ENCODE measurements around the gene NUTF2.

DNA sequence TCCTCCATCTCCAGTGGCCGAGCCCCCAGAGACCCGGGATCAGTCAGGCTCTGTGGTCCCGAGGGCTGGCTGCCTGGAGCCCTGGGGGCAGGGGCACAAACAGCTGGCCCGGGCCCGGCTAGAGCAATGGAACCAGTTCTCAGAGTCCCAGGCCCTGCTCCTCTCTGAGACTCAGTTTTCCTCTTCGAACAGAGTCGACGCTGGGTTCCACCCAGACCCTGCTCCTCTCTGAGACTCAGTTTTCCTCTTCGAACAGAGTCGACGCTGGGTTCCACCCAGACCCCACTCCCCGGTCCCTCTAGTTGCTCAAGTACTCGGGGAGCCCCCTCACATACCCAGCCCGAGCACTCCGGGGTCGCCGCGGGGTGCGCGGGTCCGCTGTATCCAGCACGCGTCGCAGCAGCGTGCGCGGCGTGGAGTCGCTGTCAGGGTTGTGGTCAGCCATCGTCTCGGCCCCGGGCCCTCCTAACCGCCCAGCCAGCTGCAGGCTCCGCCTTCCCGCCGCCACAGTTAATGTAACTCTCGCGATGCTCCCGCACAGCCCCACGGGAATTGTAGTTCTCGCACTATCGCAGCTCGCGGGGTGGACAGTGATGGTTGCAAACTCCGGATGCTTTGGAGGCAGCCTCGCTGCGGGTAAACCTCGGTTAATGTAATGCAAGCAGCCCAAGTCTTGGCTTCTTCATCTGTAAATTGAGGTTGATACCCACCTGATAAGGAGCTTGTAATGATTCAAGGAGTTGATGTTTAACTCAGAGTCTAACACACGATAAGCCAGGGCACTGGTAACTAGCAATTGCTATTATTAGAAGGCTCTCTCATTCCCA is 13.1 kb upstream of the NUTF2 start:
- TF ChIP-seq, protein P1, sequence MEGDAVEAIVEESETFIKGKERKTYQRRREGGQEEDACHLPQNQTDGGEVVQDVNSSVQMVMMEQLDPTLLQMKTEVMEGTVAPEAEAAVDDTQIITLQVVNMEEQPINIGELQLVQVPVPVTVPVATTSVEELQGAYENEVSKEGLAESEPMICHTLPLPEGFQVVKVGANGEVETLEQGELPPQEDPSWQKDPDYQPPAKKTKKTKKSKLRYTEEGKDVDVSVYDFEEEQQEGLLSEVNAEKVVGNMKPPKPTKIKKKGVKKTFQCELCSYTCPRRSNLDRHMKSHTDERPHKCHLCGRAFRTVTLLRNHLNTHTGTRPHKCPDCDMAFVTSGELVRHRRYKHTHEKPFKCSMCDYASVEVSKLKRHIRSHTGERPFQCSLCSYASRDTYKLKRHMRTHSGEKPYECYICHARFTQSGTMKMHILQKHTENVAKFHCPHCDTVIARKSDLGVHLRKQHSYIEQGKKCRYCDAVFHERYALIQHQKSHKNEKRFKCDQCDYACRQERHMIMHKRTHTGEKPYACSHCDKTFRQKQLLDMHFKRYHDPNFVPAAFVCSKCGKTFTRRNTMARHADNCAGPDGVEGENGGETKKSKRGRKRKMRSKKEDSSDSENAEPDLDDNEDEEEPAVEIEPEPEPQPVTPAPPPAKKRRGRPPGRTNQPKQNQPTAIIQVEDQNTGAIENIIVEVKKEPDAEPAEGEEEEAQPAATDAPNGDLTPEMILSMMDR (IDR thresholded peaks at IDR 0.05; ENCODE audit: low read depth, low read length, poor library complexity, severe bottlenecking): no peak
- TF ChIP-seq EZH2phosphoT487 (IDR thresholded peaks at IDR 0.05; ENCODE audit: borderline replicate concordance, low read length): no peak
